H9 (cell line): ENCODE results near the gene IFT81. TPM values are rescaled to one million over a fixed set of nuclear protein-coding genes. Genes with fewer than 3 reads are reported as not detected.

Experiments used
- DNase-seq: peaks from one replicate; pipeline ENCODE4 v3.0.0-alpha.2; 2017
- H2AFZ ChIP-seq: one replicate; pipeline ENCODE4 v1.6.1; 2013; ENCODE audit warnings: mild to moderate bottlenecking, low read length, control low read depth, moderate library complexity
- H2AK5ac ChIP-seq: 2 replicates; pipeline ENCODE4 v1.6.1; 2013; ENCODE audit warnings: low read length, control low read depth, mixed read lengths; ENCODE audit not compliant: insufficient read length
- H2BK120ac ChIP-seq: one replicate; pipeline ENCODE4 v1.6.1; 2013; ENCODE audit warnings: low read depth, mild to moderate bottlenecking, low read length, control low read depth, inconsistent platforms; ENCODE audit not compliant: poor library complexity, severe bottlenecking
- H2BK12ac ChIP-seq: 2 replicates; pipeline ENCODE4 v1.6.1; 2013; ENCODE audit warnings: low read length, control low read depth, mixed read lengths, low read depth; ENCODE audit not compliant: insufficient read length
- H2BK15ac ChIP-seq: 2 replicates; pipeline ENCODE4 v1.6.1; 2013; ENCODE audit warnings: low read depth, low read length, control low read depth
- H2BK20ac ChIP-seq: one replicate; pipeline ENCODE4 v1.6.1; 2013; ENCODE audit warnings: low read depth, mild to moderate bottlenecking, low read length, control low read depth, inconsistent platforms; ENCODE audit not compliant: poor library complexity, severe bottlenecking
- H2BK5ac ChIP-seq: 2 replicates; pipeline ENCODE4 v1.6.1; 2013; ENCODE audit warnings: low read length, control low read depth, mixed read lengths; ENCODE audit not compliant: insufficient read length
- H3K14ac ChIP-seq: 2 replicates; pipeline ENCODE4 v1.6.1; 2013; ENCODE audit warnings: low read length, control low read depth; ENCODE audit not compliant: insufficient read depth
- H3K18ac ChIP-seq: 2 replicates; pipeline ENCODE4 v1.6.1; 2013; ENCODE audit warnings: low read depth, mild to moderate bottlenecking, mixed read lengths, low read length, control low read depth; ENCODE audit not compliant: insufficient read length
- H3K23ac ChIP-seq: 2 replicates; pipeline ENCODE4 v1.6.1; 2013; ENCODE audit warnings: low read length, control low read depth, mixed read lengths, low read depth; ENCODE audit not compliant: insufficient read length
- H3K23me2 ChIP-seq: 2 replicates; pipeline ENCODE4 v1.6.1; 2013; ENCODE audit warnings: low read depth, mild to moderate bottlenecking, mixed read lengths, low read length, control low read depth; ENCODE audit not compliant: insufficient read length, poor library complexity, severe bottlenecking
- H3K27ac ChIP-seq: 2 replicates; pipeline ENCODE4 v1.5.1; 2013; ENCODE audit warnings: low read length, control low read depth, mixed read lengths, low read depth; ENCODE audit not compliant: insufficient read length
- H3K27me3 ChIP-seq: 2 replicates; pipeline ENCODE4 v1.6.1; 2013; ENCODE audit warnings: low read length, control low read depth, inconsistent platforms; ENCODE audit not compliant: insufficient read depth
- H3K4ac ChIP-seq: 2 replicates; pipeline ENCODE4 v1.6.1; 2013; ENCODE audit warnings: low read depth, mild to moderate bottlenecking, control low read depth, inconsistent platforms, low read length, moderate library complexity
- H3K4me1 ChIP-seq: 2 replicates; pipeline ENCODE4 v1.6.1; 2013; ENCODE audit warnings: low read length, control low read depth, inconsistent platforms; ENCODE audit not compliant: insufficient read depth
- H3K4me2 ChIP-seq: 2 replicates; pipeline ENCODE4 v1.6.1; 2013; ENCODE audit warnings: low read length, control low read depth, mixed read lengths; ENCODE audit not compliant: insufficient read length, insufficient read depth
- H3K56ac ChIP-seq: 2 replicates; pipeline ENCODE4 v1.6.1; 2013; ENCODE audit warnings: low read depth, mild to moderate bottlenecking, mixed read lengths, low read length, control low read depth; ENCODE audit not compliant: insufficient read length
- H3K79me1 ChIP-seq: 2 replicates; pipeline ENCODE4 v1.6.1; 2013; ENCODE audit warnings: low read depth, mild to moderate bottlenecking, moderate library complexity, low read length, control low read depth, inconsistent platforms; ENCODE audit not compliant: insufficient read depth, poor library complexity, severe bottlenecking
- H3K79me2 ChIP-seq: 2 replicates; pipeline ENCODE4 v1.6.1; 2013; ENCODE audit warnings: low read length, control low read depth, inconsistent platforms; ENCODE audit not compliant: insufficient read depth
- H3K9ac ChIP-seq: 2 replicates; pipeline ENCODE4 v1.6.1; 2013; ENCODE audit warnings: low read length, control low read depth, mixed read lengths; ENCODE audit not compliant: insufficient read length; ENCODE audit errors: extremely low read depth
- H3K9me3 ChIP-seq: one replicate; pipeline ENCODE4 v1.6.1; 2013; ENCODE audit warnings: low read depth, low read length, inconsistent platforms; ENCODE audit not compliant: control insufficient read depth
- H3T11ph ChIP-seq: one replicate; pipeline ENCODE4 v1.6.1; 2013; ENCODE audit warnings: mild to moderate bottlenecking, low read length, control low read depth, inconsistent platforms
- H4K20me1 ChIP-seq: one replicate; pipeline ENCODE4 v1.6.1; 2013; ENCODE audit not compliant: control insufficient read depth, insufficient read length, insufficient read depth
- H4K5ac ChIP-seq: 2 replicates; pipeline ENCODE4 v1.6.1; 2013; ENCODE audit warnings: low read depth, mild to moderate bottlenecking, mixed read lengths, low read length, control low read depth; ENCODE audit not compliant: insufficient read length
- H4K8ac ChIP-seq: replicated peaks from 2 replicates; pipeline ENCODE4 v1.6.1; 2013; ENCODE audit warnings: low read length, control low read depth, mixed read lengths, low read depth; ENCODE audit not compliant: insufficient read length
- H4K91ac ChIP-seq: 2 replicates; pipeline ENCODE4 v1.6.1; 2013; ENCODE audit warnings: low read depth, mild to moderate bottlenecking, moderate library complexity, mixed read lengths, low read length, control low read depth; ENCODE audit not compliant: insufficient read length
- H3K27ac Mint-ChIP-seq, 3 experiments: 2 replicates in 2 of 3; 3 replicates in 1 of 3; pipeline ENCODE4 v1.8.0; 2020 to 2021; ENCODE audit warnings: mixed read lengths in 3 of 3, mild to moderate bottlenecking in 1 of 3, moderate library complexity in 1 of 3
- H3K27me3 Mint-ChIP-seq: 2 replicates; pipeline ENCODE4 v1.8.0; 2021; ENCODE audit warnings: low read depth, mild to moderate bottlenecking, moderate library complexity, mixed read lengths
- H3K36me3 Mint-ChIP-seq, 3 experiments: 2 replicates in 2 of 3; 3 replicates in 1 of 3; pipeline ENCODE4 v1.8.0; 2020 to 2021; ENCODE audit warnings: low read depth in 3 of 3, mixed read lengths in 3 of 3; ENCODE audit not compliant: insufficient read depth in 1 of 3
- H3K4me1 Mint-ChIP-seq, 2 experiments: 2 replicates each; pipeline ENCODE4 v1.8.0; 2020; ENCODE audit warnings: mixed read lengths in 2 of 2
- H3K4me3 Mint-ChIP-seq, 2 experiments: 2 replicates in 1 of 2; 3 replicates in 1 of 2; pipeline ENCODE4 v1.8.0; 2020 to 2021; ENCODE audit warnings: mild to moderate bottlenecking in 2 of 2, mixed read lengths in 2 of 2, moderate library complexity in 1 of 2
- H3K9me3 Mint-ChIP-seq, 2 experiments: 2 replicates in 1 of 2; 3 replicates in 1 of 2; pipeline ENCODE4 v1.8.0; 2020; ENCODE audit warnings: mild to moderate bottlenecking in 2 of 2, mixed read lengths in 2 of 2, moderate library complexity in 1 of 2
- whole genome bisulfite sequencing: extraction: QIAGEN DNeasy Blood & Tissue Kit; methylation state at CpG from one replicate; pipeline ENCODE4 v1.1.7; 2013; ENCODE audit warnings: missing lambda C conversion rate, low lambda C conversion rate, mixed read lengths; ENCODE audit not compliant: insufficient read length; ENCODE audit errors: extremely low coverage; 5-methylcytosine and 5-hydroxymethylcytosine counted together
- total RNA-seq: library from RNA; stranded (reverse); gene quantifications from 2 replicates; pipeline ENCODE4 v1.2.1, GENCODE V29; 2021
- TF ChIP-seq, protein P1 (sequence below): fragments of 200-600 bp; sonication (generic); conservative IDR thresholded peaks from 3 replicates; pipeline ENCODE4 v1.8.0; 2021; ENCODE audit warnings: antibody characterized with exemption, mild to moderate bottlenecking

Gene IFT81
- total RNA-seq, 1 experiment from 2014 or later, result 9.3 TPM

DNA sequence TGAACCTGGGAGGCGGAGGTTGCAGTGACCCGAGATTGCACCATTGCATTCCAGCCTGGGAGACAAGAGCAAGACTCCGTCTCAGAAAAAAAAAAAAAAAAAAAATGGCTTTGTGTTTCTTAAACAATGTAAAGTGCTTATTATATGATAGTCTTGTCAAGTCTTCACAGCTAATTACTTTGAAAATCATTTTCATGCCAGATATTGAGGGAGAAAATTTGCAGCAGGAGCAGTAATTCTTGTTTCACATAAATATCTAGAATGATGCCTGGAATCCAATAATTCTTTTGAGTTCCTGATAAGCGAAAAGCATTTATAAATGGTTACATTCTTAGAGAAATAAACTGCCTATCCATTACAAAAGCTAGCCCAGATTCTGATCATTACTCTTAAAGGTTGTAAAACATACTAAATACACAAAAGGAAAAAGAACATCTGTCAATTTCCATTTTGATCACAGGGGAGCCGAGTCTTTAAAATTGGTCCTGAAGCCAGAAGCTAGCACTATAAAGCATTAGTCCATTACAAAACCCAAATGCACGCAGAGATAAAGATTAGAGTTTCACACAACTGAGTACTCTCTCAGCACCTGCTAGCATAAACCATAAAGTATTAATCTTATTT lies 50.3 kb downstream of the IFT81 start:
- Histone ChIP-seq H3K79me1 (no peaks in the 10 kb centered on the region), H2BK20ac (no peak overlapping the region), H2BK12ac (no peak overlapping the region), H3K79me2 (no peaks in the 10 kb centered on the region), H3K27me3 (no peaks in the 10 kb centered on the region), H3K23me2 (no peaks in the 10 kb centered on the region), H4K5ac (no peak overlapping the region), H3K9me3 (no peaks in the 10 kb centered on the region), H2BK15ac (no peak overlapping the region), H2AFZ (no peak overlapping the region), H3K4me1 (no peaks in the 10 kb centered on the region), H3K4me2 (no peak overlapping the region), H4K91ac (no peak overlapping the region), H3K56ac (no peak overlapping the region), H4K20me1 (no peaks in the 10 kb centered on the region), H3K9ac (no peak overlapping the region), H3K23ac (no peak overlapping the region), H4K8ac (no peak overlapping the region), H3T11ph (no peak overlapping the region), H3K27ac (no peak overlapping the region), H2BK120ac (no peak overlapping the region), H3K4ac (no peak overlapping the region), H2AK5ac (no peak overlapping the region), H3K18ac (no peak overlapping the region), H3K14ac (no peak overlapping the region), H2BK5ac (no peak overlapping the region)
- Mint-ChIP-seq H3K4me1 (no peaks in the 10 kb centered on the region), H3K36me3 (peaks cover 11 to 20% (median 13%) of the 10 kb centered on the region in 3 experiments; a peak in 6 of 7 replicates), H3K27ac (no peak overlapping the region), H3K9me3 (peaks cover 10 to 11% of the 10 kb centered on the region in 2 experiments; a peak in 3 of 5 replicates), H3K27me3 (no peaks in the 10 kb centered on the region), H3K4me3 (no peak overlapping the region)
- TF ChIP-seq, protein P1, sequence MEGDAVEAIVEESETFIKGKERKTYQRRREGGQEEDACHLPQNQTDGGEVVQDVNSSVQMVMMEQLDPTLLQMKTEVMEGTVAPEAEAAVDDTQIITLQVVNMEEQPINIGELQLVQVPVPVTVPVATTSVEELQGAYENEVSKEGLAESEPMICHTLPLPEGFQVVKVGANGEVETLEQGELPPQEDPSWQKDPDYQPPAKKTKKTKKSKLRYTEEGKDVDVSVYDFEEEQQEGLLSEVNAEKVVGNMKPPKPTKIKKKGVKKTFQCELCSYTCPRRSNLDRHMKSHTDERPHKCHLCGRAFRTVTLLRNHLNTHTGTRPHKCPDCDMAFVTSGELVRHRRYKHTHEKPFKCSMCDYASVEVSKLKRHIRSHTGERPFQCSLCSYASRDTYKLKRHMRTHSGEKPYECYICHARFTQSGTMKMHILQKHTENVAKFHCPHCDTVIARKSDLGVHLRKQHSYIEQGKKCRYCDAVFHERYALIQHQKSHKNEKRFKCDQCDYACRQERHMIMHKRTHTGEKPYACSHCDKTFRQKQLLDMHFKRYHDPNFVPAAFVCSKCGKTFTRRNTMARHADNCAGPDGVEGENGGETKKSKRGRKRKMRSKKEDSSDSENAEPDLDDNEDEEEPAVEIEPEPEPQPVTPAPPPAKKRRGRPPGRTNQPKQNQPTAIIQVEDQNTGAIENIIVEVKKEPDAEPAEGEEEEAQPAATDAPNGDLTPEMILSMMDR, result no peak
- no peak for DNase-seq
- WGBS, result no CpG with 5 or more reads among the region's 6 CpGs
